GM19099 (cell line): ENCODE data around the gene FUT8.

Experiments used
- POLR2A ChIP-seq: IDR thresholded peaks from 3 replicates; pipeline ENCODE4 v1.6.1; 2011; ENCODE audit warnings: low read depth; ENCODE audit not compliant: insufficient read length; ENCODE audit errors: extremely low read depth

The FUT8 gene

DNA sequence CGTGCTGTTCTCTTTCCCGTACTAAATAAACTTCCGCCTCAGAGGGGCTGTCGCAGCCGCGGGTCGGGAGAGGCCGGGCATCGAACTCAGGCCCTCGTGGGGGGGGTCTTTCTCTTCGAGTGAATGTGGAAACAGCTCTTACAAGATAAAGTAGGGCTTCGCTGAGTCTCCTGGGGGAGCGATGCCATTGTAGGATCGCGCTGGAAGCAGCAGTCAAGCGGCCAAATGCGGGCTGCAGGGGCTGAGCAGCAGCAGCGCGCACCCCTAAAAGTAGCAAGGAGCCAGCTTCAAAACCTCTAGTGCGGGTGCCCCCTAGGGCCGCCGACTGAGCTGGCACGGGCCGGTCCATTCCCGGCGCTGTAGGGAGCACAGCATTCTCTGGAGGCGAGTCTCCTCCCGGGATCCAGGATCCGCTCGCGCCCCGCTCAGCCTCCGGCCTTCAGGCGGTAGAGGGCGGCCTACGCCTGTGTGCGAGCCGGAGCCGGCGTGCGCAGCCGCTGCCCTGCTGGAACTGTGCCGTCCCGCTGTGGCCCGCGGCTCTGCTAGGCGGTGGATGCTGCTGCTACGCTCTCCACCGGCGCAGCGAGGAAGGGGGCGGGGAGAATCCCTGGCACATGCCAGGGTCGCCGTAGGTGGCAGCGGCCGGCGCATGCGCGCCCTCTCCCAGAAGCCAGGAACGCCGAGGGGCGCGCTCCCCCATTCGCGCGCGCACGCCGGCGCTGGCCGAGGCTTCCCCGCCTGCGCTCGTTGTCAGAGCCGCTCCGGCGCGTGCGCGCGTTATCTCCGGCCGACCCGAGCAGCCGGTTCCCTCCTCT lies at the start of gene FUT8:
FUT8 (plus strand) TSS at position 699 of the 815 bp plus-strand sequence. CDS start 148,834 bp downstream, outside the sequence.
- peak; percentile 91 for TF ChIP-seq POLR2A

GRCh38 chr14:65366802-65367565 lies 45.5 kb upstream of the FUT8 start:
- no peak for TF ChIP-seq POLR2A

DNA sequence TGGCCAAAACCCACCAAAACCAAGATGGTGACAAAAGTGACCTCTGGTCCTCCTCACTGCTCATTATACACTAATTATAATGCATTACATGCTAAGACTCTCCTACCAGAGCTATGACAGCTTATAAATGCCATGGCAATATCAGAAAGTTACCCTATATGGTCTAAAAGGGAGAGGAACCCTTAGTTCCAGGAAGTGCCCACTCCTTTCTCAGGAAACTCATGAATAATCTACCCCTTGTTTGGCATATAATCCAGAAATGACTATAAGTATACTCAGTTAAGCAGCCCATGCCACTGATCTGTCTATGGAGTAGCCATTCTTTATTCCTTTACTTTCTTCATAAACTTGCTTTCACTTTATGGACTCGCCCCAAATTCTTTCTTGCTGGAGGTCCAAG lies 43.0 kb upstream of the FUT8 start:
- TF ChIP-seq POLR2A = no peak

DNA sequence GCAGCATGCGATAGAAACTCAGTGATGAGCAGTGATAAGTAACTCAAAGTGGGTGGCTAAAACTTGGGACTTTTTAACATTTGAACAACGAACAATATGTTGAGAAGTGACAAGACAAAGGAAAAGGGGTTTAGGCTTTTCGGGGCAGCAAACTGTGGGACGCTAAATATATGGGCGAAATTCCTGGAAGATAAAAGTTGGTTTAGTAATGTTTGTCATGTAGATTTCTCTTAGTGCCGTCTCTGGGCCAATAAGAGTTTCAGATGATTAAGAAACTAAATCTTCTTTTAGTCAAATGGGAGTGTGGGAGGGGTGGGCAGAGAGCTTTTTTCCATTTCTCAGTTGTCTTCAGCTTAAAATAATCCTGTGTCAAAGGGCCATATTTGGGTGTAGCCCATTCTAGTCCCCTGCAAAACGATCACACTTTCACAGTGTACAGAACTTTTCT lies 41.7 kb upstream of the FUT8 start:
- TF ChIP-seq POLR2A = no peak

DNA sequence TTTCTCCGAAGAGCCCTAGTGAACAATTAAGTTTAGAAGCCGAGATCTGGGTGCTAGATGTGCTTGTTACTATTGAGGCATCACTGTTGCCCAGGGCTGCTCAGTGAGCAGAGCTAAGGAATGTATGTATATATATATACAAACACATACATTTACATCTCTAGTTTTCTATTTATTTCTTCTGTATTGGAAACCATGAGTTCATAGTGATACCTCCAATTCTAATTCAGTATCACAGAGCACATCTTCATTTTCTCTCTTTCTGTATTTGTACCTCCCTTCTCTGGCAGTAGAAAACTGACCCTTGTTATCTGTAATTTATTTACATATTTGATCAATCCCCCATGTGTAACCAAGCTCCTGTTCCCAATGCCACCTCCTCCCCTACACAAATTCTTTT lies 40.7 kb upstream of the FUT8 start:
- TF ChIP-seq POLR2A = no peak

DNA sequence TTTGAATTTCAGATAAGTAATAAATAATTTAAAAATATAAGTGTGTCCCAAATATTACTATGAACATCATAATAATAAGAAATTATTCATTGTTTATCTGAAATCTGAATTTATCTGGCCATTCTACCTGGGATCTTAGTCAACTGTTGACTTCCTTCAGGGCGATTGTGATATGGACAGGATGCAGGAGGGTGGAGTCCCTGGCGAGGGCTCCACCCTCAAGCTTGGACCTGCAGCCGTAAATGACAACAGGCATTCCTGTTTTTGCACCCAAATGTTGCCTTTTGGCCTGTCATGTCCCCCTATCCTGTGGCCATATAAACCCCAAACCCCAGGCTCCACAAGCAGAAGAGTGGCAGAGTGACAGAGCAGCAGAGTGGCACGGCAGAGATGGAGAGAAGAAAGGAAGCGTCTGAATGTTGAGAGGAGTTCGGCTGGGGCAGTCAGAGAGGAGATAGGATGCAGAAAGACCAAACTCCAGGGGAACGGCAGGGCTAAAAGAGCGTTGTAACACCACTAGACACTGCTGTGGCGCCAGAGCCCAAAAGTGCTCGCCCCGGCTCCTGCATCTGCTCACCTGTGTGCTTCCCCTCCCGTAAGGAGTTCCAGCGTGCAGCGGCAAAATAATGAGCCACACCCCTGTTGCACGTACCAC lies 39.4 kb upstream of the FUT8 start:
- TF ChIP-seq POLR2A = no peak

- no peak for TF ChIP-seq POLR2A
Observed at GRCh38 chr14:65373671-65374039, 38.9 kb upstream of the FUT8 start.

- no peak for TF ChIP-seq POLR2A
Observed at GRCh38 chr14:65377576-65377975, 35.0 kb upstream of the FUT8 start.

- TF ChIP-seq POLR2A = no peak
Observed at GRCh38 chr14:65382586-65382985, 29.9 kb upstream of the FUT8 start.

DNA sequence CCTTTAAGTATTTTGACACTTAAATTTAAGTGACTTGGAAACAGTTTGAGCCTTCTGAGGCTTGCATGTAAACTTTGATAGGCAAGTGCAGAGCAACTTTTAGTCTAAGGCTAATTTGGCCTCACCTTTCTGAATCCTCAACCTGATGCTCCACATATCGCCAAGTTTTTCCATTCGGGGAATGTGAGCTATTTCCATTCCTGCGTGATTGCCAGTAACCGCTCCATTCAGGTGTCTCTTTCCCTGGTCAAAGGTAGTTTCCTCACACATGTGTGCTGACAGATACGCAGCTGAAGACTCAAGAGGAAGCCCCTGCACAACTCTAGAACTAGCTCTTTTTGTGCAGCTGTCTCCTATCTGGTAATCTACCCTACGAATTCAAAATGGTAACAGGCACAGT lies 25.4 kb upstream of the FUT8 start:
- TF ChIP-seq POLR2A = no peak

- TF ChIP-seq POLR2A = no peak
Observed at GRCh38 chr14:65387628-65388027, 24.9 kb upstream of the FUT8 start.

DNA sequence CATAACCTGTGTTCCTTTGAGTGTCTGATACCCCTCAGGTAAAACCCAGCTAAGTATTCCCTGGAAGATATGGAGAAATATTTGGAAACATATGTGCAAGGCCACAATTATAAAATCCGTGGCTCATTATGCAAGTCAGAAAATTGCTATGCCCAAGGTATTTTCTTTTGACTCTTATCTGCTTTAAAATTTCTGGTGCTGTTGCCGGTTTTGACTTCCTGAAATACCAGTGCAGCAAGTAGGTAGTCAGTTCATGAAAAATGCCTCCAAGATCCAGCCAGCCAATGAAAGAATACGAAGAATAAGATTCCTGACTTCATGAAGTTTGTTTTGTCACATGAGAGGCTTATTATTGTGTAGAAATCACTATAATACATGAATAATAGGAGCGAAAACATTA lies 20.2 kb upstream of the FUT8 start:
- no peak for TF ChIP-seq POLR2A

- TF ChIP-seq POLR2A = no peak
Observed at GRCh38 chr14:65396082-65396910, 16.2 kb upstream of the FUT8 start.

DNA sequence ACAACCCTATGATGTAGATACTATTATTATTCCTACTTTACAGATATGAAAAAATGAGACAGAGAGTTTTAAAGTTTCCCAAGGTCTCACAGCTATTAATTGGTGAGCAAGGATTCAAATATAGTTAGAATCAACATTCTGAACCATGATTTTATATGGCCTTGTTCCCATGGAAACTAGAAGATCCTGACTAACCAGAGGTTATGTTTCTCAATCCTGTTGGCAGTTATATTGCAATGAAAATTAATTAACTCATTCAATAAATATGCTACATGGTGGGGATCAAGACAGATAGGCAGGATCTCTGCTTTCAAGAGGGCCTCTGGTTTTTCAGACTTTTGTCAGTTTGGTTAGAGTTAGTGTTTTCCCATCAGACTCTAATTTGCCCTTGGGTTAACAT lies 9.3 kb upstream of the FUT8 start:
- no peak for TF ChIP-seq POLR2A

DNA sequence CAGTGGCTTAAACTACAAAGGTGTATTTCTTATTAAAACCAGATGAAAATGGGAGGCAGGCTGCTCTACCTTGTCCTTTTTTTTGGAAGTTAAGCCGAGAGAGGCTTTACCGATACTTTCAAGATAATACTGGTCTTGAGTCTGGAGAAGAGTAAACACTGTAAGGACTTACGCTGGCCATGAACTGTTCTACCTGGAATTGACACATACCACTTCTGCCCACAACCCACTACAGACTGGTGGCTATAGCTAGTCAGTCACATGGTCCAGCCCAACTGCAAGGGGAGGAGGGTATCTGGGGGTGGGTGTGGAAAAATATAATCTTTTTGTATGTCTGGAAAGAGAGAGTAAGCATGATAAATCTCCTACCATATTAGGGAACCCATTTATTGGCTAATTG lies 4.4 kb upstream of the FUT8 start:
- no peak for TF ChIP-seq POLR2A
